Stimulated activated CD8-positive, alpha-beta memory T cell treated with anti-CD3 and anti-CD28 coated beads, Interleukin-4, amount 100 ng/mL, for 24 hours (primary cell): ENCODE data around the gene GPR89A.
"Not testable (repeated sequence)": the region's sequence is repeated elsewhere in the genome, so short reads cannot be mapped to it uniquely, and the experiment has no call there.

ENCODE experiments used
- DNase-seq: peaks from one replicate; pipeline ENCODE4 v3.0.0-alpha.2; 2020; ENCODE audit warnings: low read depth

Gene GPR89A

DNA sequence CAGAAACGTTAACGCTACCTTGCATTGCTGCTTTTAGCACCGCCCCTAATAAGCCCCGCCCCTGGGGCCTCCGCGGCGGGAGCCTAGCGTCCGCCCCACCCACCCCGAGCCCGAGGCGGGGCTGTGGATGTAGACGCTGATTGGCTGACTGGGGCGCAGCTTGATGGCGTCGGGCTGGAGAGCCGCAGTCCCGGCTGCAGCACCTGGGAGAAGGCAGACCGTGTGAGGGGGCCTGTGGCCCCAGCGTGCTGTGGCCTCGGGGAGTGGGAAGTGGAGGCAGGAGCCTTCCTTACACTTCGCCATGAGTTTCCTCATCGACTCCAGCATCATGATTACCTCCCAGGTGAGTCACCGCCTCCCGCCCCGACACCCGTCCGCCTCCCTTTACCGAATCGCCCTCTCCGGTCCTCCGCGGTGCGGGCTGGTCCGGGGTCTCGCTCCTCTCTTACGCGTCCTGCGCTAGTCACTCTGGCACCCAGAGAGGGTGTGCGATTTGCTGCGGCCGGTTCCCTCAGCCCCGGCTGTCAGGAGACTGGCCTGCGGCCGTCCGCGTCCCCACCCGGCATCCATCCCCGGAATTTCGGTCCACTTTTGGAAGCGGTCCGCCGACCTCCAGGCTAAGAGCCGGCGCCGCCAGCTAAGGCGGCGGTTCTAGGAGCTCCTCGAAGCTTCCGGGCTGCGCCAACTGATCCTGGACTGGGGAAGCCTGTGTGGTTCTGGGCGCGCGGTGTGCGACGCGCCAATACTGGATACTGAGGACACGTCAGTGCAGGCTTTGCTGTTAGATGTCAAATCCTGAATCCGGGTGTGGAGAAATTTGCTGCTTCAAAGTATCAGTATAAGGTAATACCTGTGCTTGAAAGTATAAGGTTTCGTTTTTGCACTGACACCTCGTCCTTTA is at the start of gene GPR89A:
GPR89A (plus strand) TSS at position 156 of the 901 bp plus-strand sequence; CDS start at position 302, 146 bp downstream.
- peak; percentile 95 for DNase-seq

DNA sequence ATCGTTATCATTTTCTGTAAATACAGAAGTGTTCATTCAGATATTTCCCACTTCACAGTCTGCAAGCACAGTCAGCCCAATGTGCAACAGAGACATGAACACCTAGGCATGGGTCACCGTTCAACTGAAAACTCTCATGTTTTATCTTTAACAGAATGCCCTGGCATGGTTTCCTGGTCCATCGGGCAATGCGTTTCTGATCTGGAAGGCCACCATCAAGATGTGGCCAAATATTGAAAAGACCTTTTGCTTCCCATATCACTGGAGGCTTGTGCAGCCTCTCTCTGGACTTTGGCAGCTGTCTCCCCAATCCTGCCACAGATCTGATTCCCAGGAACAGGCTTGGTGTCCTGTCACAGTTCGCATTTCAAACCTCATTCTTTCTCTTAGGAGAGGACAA is 21.0 kb upstream of the GPR89A start:
- not testable (repeated sequence) for DNase-seq

DNA sequence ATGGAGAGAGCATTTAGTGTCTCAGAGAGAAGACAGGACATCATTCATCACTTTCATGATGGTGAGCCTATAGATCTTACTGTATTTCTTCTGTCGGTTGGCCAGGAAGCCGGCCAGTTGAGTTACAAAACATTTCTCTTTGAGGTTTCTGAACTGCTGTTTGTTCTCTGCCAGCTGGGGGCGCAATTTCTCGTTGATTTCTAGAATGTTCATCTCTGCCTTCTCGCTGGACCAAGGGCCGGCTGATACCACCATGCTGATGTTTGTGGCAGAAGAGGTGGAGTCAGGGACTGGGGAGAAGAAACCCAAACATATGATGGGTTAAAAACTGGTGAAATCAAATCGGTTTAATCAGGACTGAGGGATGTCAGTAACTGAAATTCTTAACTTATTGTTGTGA is 17.0 kb upstream of the GPR89A start:
- DNase-seq = peak; percentile 17

DNA sequence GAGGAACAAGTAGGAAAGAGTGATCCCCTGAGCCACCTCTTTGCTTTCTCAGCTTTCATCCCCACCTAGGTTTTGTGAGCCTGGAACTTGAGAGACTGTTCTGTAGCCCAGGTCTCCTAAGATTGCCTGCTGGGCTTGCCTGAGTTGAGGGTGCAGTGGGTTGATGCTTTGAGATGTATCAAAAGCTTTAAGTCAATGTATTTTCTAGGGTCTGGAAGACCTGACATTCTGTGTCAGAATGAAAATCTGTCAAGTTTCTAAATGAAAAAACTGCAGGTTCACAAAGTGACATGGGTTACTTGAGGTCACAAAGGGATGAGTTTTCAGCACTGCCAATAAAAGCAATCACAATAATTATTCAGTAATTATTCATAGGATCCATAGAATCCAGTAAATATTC is 15.4 kb upstream of the GPR89A start:
- DNase-seq = not testable (repeated sequence)

DNA sequence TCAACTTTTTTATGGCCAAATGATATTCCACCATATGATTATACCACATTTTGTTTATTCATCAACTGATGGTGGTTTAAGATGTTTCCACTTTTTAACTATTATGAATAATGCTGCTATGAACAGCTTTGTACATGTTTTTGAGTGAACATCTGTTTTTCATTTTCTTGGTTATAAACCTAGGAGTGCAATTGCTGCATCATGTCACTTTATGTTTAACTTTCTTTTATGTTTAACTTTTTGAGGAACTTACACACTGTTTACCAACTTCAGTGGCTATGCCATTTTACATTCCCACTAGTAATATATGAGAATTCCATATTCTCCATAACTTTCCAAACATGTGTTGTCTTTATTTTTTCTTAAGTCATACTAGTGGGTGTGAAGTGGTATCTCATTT is 12.4 kb upstream of the GPR89A start:
- not testable (repeated sequence) for DNase-seq

DNA sequence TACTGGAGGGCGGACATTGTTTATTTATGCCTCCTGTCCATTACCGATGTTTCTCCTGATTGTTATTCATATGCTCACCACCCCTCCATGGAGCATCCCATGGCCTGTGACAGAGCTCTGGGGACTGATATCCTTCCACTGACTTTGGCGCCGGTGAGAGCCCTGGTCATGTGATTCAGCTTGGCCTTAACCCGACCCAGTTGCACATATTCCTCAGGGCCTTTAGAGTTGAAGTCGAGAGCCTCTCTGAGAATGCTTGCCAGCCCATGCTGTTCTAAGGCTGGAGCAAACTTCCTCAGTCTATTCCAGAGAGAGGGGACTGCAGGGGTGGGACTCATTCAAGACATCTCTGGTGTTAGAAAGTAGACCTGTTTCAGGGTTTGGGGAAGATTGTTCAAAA is 11.6 kb upstream of the GPR89A start:
- not testable (repeated sequence) for DNase-seq

DNA sequence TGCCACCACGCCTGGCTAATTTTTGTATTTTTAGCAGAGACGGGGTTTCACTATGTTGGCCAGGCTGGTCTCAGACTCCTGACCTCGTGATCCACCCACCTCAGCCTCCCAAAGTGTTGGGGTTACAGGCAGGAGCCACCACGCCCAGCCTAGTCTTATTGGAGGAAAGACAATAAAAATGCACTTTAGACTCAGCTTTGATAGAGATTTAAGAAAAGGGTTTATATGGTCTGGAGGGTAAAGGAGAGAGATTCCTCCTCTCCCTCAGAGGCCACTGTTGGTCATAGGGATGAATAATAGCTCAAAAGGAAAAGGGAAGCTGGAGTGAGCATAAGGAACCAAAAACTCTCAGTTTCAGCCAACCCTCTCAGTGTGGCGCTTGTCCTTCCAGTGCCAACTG is 8.4 kb upstream of the GPR89A start:
- DNase-seq = not testable (repeated sequence)

DNA sequence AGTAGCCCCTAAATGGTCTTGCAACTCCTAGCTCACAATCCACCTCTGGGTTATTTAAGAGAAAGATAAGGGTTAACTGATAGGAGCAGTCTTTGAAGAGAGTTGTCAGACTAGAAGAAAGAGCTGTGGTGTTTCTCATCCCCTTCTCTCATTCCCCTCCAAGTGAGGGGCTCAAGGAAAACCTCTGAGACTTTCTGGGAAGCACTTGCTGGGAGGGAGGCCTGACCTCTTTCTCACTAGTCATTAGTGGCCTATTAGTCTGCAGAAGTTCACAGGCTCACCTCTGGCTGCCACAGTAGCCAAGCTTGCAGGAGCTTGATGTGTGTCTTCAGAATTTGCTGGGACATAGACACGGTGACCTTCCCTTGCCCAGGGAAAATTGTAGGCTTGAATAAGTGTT is 6.2 kb upstream of the GPR89A start:
- DNase-seq = no peak

DNA sequence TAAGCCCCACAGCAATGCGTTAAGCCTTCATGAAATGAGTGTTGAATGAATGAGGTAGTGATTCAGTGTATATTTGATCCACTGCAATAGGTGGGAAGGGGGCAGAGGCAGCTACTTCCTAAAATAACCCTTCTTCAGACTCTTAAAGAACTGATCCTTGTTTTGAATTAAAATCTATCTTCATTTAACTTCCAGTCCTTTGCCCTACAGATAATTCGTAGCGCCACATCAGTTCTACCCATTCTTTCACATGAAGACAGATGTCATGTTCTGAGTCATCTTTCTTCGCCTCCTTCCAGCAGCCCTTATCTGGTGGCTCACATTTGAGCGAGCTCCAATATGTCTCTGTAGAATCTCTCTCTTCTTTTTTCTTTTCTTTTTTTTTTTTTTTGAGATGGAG is 948 bp upstream of the GPR89A start:
- not testable (repeated sequence) for DNase-seq

DNA sequence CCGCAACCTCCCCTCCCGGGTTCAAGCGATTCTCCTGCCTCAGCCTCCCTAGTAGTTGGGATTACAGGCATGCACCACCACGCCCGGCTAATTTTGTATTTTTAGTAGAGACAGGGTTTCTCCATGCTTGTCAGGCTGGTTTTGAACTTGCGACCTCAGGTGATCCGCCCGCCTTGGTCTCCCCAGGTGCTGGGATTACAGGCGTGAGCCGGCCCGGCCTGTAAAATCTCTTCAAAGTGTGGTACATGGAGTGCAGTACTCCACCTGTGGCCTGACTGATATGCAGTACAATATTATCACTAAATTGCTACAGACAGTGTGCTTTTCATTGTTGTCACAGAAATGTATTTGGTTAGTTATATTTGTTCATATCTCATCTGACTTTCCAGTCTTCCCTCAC is 499 bp upstream of the GPR89A start:
- not testable (repeated sequence) for DNase-seq

DNA sequence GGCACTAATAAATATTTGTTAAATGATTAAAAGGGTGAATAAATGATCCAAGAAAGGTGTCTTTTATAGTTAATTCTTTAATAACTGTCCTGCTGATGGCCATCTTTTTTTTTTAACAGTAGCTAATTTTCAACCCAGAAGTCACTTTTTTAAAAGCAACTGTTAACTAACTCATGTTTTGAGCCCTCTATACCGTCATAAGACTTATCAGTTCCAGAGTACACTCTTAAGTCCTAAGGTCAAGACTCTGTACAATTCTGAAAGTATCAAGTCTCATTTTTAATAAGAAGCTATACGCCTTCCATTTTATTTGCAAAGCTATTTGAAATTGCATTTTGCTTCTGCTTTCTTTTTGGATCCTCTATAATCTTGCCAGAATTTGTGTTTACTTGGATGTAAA is 3.0 kb downstream of the GPR89A start:
- DNase-seq = not testable (repeated sequence)

DNA sequence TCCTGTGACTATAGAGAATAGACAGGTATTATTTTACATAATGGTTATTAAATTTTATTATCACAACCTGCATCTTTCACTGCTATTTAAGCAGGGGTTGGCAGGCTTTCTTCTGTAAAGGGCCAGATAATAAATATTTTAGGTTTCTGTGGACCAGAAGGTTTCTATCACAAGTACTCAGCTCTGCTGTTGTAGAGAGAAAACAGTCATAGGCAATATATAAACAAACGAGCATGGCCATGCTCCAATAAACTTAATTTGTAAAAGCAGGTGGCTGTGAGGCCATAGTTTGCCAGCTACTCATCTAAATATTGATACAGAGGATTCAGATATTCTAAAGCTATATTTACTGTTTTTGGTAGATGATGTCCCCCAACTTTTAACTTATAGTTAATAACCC is 12.3 kb downstream of the GPR89A start:
- not testable (repeated sequence) for DNase-seq

DNA sequence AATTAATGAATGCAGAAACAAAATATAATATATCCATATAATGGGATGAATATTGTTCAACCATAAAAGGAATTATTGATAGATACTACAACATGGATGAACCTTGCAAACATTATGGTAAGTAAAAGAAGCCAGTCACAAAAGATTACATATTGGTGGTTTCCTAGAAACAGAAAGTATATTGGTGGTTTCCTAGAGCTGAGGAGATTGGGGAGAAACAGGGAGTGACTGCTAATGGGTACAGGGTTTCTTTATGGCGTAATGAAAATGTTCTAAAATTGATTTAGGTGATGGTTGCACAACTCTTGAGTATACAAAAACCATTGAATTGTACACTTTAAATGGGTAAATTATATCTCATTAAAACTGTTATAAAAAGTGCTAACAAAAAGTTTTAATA is 14.4 kb downstream of the GPR89A start:
- DNase-seq = not testable (repeated sequence)

DNA sequence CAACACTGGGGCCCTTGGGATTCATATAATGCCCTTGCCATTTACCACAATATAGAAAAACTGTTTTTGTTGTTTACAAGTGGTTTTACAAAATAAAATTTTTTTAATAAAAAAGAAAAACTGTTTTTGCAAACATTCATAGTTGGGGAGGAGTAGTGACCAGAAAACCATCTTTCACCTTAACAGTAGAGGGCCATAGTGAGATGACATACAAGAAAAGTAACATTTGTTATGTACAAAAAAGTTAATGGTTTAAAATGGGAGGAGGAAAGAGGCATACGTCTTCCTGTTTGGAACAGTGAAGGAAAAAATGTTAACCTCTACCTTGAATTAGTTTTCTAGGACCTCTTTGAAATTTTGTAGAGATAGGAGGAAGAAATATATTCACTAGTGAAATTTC is 28.4 kb downstream of the GPR89A start:
- DNase-seq = not testable (repeated sequence)

DNA sequence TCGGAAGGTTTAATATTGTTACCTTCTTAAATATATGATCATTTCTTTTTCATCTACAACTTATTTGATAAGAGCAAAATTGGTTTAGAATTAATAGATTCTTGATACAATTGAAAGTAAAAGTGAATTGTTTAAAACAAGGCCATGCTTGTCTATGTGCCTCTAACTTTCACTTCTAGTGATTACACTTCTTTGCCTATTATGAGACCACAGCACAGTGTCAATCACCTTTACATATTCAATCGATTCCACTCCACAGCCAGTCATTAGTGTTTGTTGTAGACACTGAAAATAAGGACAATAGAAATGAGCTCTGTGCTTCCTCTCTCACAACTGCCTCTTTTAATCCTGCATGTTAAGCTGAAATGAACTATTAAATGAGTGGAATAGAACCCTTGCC is 34.1 kb downstream of the GPR89A start:
- DNase-seq = not testable (repeated sequence)

DNA sequence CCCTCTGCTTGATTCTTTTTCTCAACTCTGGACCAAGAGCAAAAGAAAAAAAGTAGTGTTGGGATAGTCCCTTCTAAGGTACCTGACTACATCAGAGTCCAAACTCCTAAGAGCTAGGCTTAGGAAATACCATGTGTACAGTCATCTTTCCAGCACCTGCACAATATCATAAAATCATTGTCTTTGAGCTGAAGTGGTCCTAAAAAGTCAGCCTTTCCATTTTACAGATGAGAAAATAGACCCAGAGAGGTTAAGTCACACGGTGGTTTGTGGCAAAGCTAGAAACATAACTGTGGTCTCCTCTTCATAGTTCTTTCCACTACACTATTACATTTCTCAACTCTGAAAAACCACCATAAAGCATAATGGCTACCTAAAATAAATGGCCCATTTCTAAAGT is 36.2 kb downstream of the GPR89A start:
- DNase-seq = not testable (repeated sequence)

DNA sequence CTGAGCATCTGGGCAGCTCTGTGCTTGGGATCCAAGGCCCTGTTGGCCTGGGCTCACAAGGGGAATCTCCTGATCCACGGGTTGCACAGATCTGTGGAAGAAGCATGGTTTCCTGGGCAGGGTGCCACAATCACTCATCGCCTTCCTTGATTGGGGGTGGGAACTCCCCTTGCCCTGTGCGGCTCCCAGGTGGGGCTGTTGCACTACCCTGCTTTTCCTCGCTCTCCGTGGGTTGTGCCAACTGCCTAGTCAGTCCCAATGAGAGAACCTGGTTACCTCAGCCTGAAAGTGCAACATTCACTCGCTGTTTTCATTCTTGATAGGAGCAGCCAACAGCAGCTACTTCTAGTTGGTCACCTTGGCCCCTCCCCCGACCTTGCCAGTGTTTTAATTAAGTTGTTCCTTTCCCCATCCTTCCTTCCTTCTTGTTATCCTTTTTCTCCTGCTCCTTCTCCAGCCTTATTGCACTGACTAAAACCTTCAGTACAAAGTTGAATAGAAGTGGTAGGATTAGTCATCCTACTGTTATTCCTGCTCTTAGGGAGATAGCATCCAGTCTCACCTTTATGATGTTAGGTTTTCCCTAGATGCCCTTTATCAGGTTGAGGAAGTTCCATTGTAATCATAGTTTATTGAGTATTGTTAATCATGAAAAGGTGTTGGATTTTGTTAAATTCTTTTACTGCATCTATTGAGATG is 48.6 kb downstream of the GPR89A start:
- not testable (repeated sequence) for DNase-seq

DNA sequence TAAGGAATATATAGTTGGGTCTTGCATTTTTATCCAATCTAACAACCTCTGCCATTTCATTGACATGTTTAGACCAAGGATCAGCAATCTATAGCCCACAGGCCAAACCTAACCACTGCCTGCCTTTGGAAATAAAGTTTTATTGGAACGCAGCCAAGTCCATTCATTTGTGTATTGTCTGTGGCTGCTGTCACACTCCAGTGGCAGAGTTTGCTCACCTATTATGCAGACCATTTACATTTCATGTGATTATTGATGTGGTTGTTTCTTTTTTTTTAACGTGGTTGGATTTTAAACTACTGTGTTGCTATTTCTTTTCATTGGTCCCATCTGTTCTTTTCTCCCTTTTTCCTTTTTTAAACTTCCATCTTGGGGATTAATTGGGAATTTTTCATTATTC is 54.7 kb downstream of the GPR89A start:
- not testable (repeated sequence) for DNase-seq

DNA sequence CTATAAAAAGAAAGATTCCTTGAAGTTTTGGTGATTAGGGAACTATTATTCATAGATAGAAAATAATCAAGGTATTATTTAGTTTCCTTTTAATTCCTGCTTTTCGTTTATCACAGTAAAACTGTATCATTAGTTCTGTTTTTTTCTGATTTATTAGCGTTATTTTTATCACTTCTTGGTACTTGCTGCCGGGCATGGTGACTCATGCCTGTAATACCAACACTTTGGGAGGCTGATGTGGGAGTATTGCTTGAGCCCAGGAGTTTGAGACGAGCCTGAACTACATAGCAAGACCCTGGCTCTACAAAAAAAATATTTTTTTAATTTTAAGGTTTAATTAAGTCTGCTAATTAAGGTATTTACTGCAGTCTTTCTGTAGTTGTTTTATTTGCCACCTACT is 57.2 kb downstream of the GPR89A start:
- DNase-seq = not testable (repeated sequence)

DNA sequence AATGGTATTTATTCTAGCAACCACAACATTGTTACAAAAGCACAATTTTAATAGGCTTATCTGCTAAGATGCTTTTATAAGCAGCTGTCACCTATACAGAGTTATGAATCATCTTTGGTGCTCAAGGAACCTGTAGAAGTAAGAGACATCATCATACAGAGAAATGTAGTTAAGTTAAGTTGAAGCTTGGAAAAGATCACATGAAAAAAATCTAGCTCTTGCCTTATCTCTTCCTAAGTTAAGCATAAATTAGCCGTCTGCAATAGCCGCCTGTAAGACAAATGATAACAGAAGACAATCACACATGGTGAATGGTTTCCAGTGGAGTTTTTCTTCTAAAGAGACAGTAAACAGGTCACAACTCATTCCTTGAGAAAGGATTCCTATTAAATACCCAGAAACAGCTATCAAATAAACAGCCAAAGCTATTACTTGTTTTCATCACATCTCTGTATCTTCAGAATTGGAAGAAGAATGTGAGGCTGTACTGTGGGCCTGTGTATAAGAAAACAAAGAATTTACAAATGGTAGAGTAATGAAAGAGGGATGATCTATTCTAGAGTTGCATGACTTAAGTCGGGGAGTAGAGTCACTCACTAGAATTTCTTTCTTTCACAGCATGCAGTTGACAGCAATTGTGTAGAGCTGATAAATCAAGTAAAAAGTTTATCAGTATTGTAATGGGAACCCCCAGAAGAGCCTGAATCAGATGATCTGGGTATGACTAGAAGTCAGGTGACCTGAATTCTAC is 63.4 kb downstream of the GPR89A start:
- not testable (repeated sequence) for DNase-seq

DNA sequence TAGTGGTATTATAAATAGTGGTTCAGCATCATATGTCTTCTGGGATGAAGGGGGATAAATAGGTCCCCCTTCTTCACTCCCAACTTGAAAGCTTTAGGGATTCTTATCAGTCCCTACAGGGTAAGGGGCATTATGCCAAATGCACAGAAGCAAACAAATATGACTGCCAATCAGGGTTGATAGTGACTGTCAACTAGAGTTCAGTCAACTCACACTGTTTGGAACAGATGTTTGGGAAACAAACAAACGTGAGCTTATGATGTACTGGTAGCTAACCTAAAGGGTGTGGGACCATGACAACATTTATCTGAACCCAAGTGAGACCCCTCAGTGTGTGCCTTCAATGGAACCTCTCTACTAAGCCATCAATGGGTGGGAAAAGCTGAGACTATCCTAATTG is 65.4 kb downstream of the GPR89A start:
- not testable (repeated sequence) for DNase-seq

DNA sequence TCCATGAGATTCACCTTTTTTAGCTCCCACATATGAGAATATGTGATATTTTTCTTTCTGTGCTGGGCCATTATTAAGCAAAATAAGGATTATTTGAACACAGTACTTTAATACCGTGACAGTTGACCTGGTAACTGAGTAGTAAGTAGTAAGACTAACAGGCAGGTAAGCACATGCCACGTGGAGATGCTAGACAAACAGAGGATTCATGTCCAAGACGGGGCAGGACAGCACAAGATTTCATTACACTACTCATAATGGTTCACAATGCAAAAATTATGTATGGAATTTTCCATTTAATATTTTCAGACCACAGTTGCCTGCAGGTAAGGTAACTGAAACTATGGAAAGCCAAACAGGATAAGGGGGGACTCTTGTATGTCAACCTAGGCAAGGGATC is 77.1 kb downstream of the GPR89A start:
- DNase-seq = not testable (repeated sequence)
